ENCODE data around the gene GRIK3.

GRCh38 chr1:36920371-36920770 lies 113.9 kb downstream of the GRIK3 start:
- TF ChIP-seq CTCF (optimal IDR thresholded peaks at IDR 0.05 in 1 of 3, IDR thresholded peaks at IDR 0.05 in 1 of 3, conservative IDR thresholded peaks at IDR 0.05 in 1 of 3; ENCODE audit: extremely low read depth in 1 of 3, insufficient read depth in 2 of 3, low read length in 3 of 3) (no peak), EZH2 (IDR thresholded peaks at IDR 0.05; ENCODE audit: low read length) (no peak)
